HL-60 (cell line): Measurements from ENCODE around the gene C1QC.

ENCODE experiments used
- DNase-seq, 2 experiments: peaks; one replicate each; pipeline ENCODE4 v3.0.0-alpha.2; 2010 to 2020; ENCODE audit warnings: low read depth in 1 of 2, low spot score in 1 of 2
- H3K27ac ChIP-seq: fragments of 250-450 bp; sonication (Bioruptor Pico); replicated peaks from 2 replicates; pipeline ENCODE4 v1.5.1; 2020; ENCODE audit warnings: mild to moderate bottlenecking, moderate library complexity
- H3K27me3 ChIP-seq: fragments of 250-450 bp; sonication (Bioruptor Pico); 2 replicates; pipeline ENCODE4 v1.5.1; 2021; ENCODE audit warnings: mild to moderate bottlenecking, moderate library complexity; ENCODE audit not compliant: insufficient read depth, poor library complexity, severe bottlenecking
- H3K4me3 ChIP-seq: replicated peaks from 2 replicates; pipeline ENCODE4 v1.5.1; 2011; ENCODE audit warnings: mild to moderate bottlenecking, control low read depth, low read length; ENCODE audit not compliant: insufficient read depth
- CTCF ChIP-seq: IDR thresholded peaks from one replicate; pipeline ENCODE4 v1.5.1; 2011; ENCODE audit warnings: low read length, control low read depth, inconsistent platforms; ENCODE audit not compliant: insufficient read depth
- GABPA ChIP-seq: IDR thresholded peaks from 2 replicates; pipeline ENCODE4 v1.6.1; 2012; ENCODE audit warnings: low read depth
- POLR2AphosphoS5 ChIP-seq: IDR thresholded peaks from 2 replicates; pipeline ENCODE4 v1.6.1; 2012; ENCODE audit warnings: low read depth
- REST ChIP-seq: IDR thresholded peaks from 2 replicates; pipeline ENCODE4 v1.6.1; 2012; ENCODE audit warnings: low read depth; ENCODE audit not compliant: insufficient replicate concordance
- SPI1 ChIP-seq: IDR thresholded peaks from 2 replicates; pipeline ENCODE4 v1.6.1; 2012; ENCODE audit warnings: low read depth, mild to moderate bottlenecking, borderline replicate concordance

C1QC gene

GRCh38 chr1:22597301-22597965 lies 46.0 kb upstream of the C1QC start:
- no peak overlapping the region for H3K4me3 ChIP-seq
- no peaks in the 10 kb centered on the region for H3K27me3 ChIP-seq
- no peak for TF ChIP-seq GABPA
- TF ChIP-seq REST = no peak
- TF ChIP-seq SPI1 = no peak
- TF ChIP-seq POLR2AphosphoS5 = no peak
- TF ChIP-seq CTCF = no peak
- DNase-seq = no peak
- H3K27ac ChIP-seq = no peak overlapping the region

GRCh38 chr1:22597996-22598395 lies 45.4 kb upstream of the C1QC start:
- H3K27ac ChIP-seq = no peak overlapping the region
- TF ChIP-seq GABPA = no peak
- no peak for TF ChIP-seq POLR2AphosphoS5
- TF ChIP-seq REST = no peak
- no peak for TF ChIP-seq SPI1
- no peak for TF ChIP-seq CTCF
- DNase-seq = no peak
- H3K4me3 ChIP-seq = no peak overlapping the region
- no peaks in the 10 kb centered on the region for H3K27me3 ChIP-seq

- H3K27me3 ChIP-seq = no peaks in the 10 kb centered on the region
- no peak for DNase-seq
- H3K4me3 ChIP-seq = no peak overlapping the region
- no peak overlapping the region for H3K27ac ChIP-seq
- TF ChIP-seq SPI1 = no peak
- TF ChIP-seq CTCF = no peak
- no peak for TF ChIP-seq REST
- TF ChIP-seq GABPA = no peak
- no peak for TF ChIP-seq POLR2AphosphoS5
These were observed 44.7 kb upstream of the C1QC start for GRCh38 chr1:22598736-22599135.
